AG04449 (cell line): ENCODE data around the gene PDZD2.

Experiments used
- CTCF ChIA-PET: fragments of 350-600 bp; formaldehyde crosslinking; extraction: SDS; loops from one replicate; lab custom pipeline; 2021; ENCODE audit warnings: antibody characterized with exemption; lab: Yijun Ruan, JAX
- POLR2A ChIA-PET: fragments of 400-600, 350-600 bp; formaldehyde crosslinking; extraction: SDS; loops from one replicate; lab custom pipeline; 2020; ENCODE audit warnings: antibody characterized with exemption, inconsistent platforms; lab: Yijun Ruan, JAX
- DNase-seq: peaks from one replicate; pipeline ENCODE4 v3.0.0-alpha.2; 2010; ENCODE audit warnings: low read depth, low spot score
- H3K4me3 ChIP-seq: 2 replicates; pipeline ENCODE4 v1.5.1; 2011; ENCODE audit warnings: low read depth, mild to moderate bottlenecking, control low read depth, low read length
- CTCF ChIP-seq: IDR thresholded peaks from one replicate; pipeline ENCODE4 v1.5.1; 2011; ENCODE audit warnings: mild to moderate bottlenecking, moderate library complexity, low read length, control low read depth, inconsistent platforms; ENCODE audit not compliant: insufficient read depth; ENCODE audit errors: missing control alignments

PDZD2 gene

GRCh38 chr5:31952067-31952466 lies 313.1 kb downstream of the PDZD2 start:
- H3K4me3 ChIP-seq = no peak overlapping the region
- DNase-seq = no peak
- TF ChIP-seq CTCF = no peak
- POLR2A ChIA-PET = no interaction called here
- CTCF ChIA-PET = no interaction called here

GRCh38 chr5:31954091-31954490 lies 315.2 kb downstream of the PDZD2 start:
- no peak for DNase-seq
- H3K4me3 ChIP-seq = no peak overlapping the region
- POLR2A ChIA-PET = no interaction called here
- CTCF ChIA-PET = no interaction called here
- TF ChIP-seq CTCF = no peak

- no peak overlapping the region for H3K4me3 ChIP-seq
- no peak for DNase-seq
- no peak for TF ChIP-seq CTCF
- ChIA-PET CTCF (no interaction called here), POLR2A (no interaction called here)
These were observed 318.2 kb downstream of the PDZD2 start for GRCh38 chr5:31957151-31957550.

- POLR2A ChIA-PET = no interaction called here
- no peak for TF ChIP-seq CTCF
These were observed 323.4 kb downstream of the PDZD2 start for GRCh38 chr5:31962351-31962751.

GRCh38 chr5:31962871-31963307 lies 324.0 kb downstream of the PDZD2 start:
- no peak for TF ChIP-seq CTCF
- CTCF ChIA-PET = no interaction called here
- no peak overlapping the region for H3K4me3 ChIP-seq
- POLR2A ChIA-PET = no interaction called here
- DNase-seq = no peak

More at GRCh38 chr5:31962351-31962751, 323.4 kb downstream of the PDZD2 start:
- CTCF ChIA-PET = no interaction called here
- H3K4me3 ChIP-seq = no peak overlapping the region
- no peak for DNase-seq

- CTCF ChIA-PET = no interaction called here
- no peak for DNase-seq
- POLR2A ChIA-PET = no interaction called here
- no peak for TF ChIP-seq CTCF
- H3K4me3 ChIP-seq = no peak overlapping the region
These were observed 324.6 kb downstream of the PDZD2 start for GRCh38 chr5:31963358-31964006.
